Mesenchymal stem cell (in vitro differentiated cells and primary cell): ENCODE measurements around the gene EPS8L1.

Experiments used
- DNase-seq: peaks from one replicate; pipeline ENCODE4 v3.0.0-alpha.2; 2013
- H2AFZ ChIP-seq: one replicate; pipeline ENCODE4 v1.6.1; 2013; ENCODE audit warnings: low read depth, mild to moderate bottlenecking, control low read depth, inconsistent platforms, low read length, moderate library complexity
- H2AK5ac ChIP-seq: 2 replicates; pipeline ENCODE4 v1.6.1; 2013; ENCODE audit warnings: low read length, moderate library complexity, mild to moderate bottlenecking, inconsistent platforms; ENCODE audit not compliant: severe bottlenecking
- H2BK120ac ChIP-seq: one replicate; pipeline ENCODE4 v1.6.1; 2013; ENCODE audit warnings: low read depth, mild to moderate bottlenecking, inconsistent platforms, low read length, moderate library complexity
- H2BK12ac ChIP-seq, 2 experiments: one replicate each; pipeline ENCODE4 v1.6.1; 2013; ENCODE audit warnings: inconsistent platforms in 2 of 2, low read length in 2 of 2, mild to moderate bottlenecking in 2 of 2, moderate library complexity in 2 of 2, control low read depth in 1 of 2
- H2BK15ac ChIP-seq: one replicate; pipeline ENCODE4 v1.6.1; 2013; ENCODE audit warnings: mild to moderate bottlenecking, low read depth, inconsistent platforms; ENCODE audit not compliant: poor library complexity, severe bottlenecking
- H2BK5ac ChIP-seq: 2 replicates; pipeline ENCODE4 v1.6.1; 2013; ENCODE audit warnings: low read depth, mild to moderate bottlenecking, low read length, control low read depth, inconsistent platforms; ENCODE audit not compliant: poor library complexity, severe bottlenecking
- H3K14ac ChIP-seq, 2 experiments: one replicate each; pipeline ENCODE4 v1.6.1; 2013; ENCODE audit warnings: inconsistent platforms in 2 of 2, low read length in 2 of 2, control low read depth in 1 of 2, mild to moderate bottlenecking in 1 of 2, moderate library complexity in 1 of 2
- H3K18ac ChIP-seq, 2 experiments: one replicate each; pipeline ENCODE4 v1.6.1; 2013; ENCODE audit warnings: inconsistent platforms in 2 of 2, low read length in 2 of 2, control low read depth in 1 of 2, low read depth in 1 of 2, mild to moderate bottlenecking in 1 of 2
- H3K23ac ChIP-seq, 2 experiments: one replicate each; pipeline ENCODE4 v1.6.1; 2013; ENCODE audit warnings: inconsistent platforms in 2 of 2, low read length in 2 of 2, mild to moderate bottlenecking in 2 of 2, moderate library complexity in 2 of 2, control low read depth in 1 of 2
- H3K27ac ChIP-seq: 2 replicates; pipeline ENCODE4 v1.5.1; 2013; ENCODE audit warnings: mild to moderate bottlenecking, moderate library complexity, low read length, control low read depth, inconsistent platforms; ENCODE audit not compliant: poor library complexity, severe bottlenecking
- H3K27me3 ChIP-seq, 2 experiments: 2 replicates each; pipeline versions ENCODE4 v1.6.1 to v1.7.0; 2013; ENCODE audit warnings: low read length in 2 of 2, mild to moderate bottlenecking in 2 of 2, moderate library complexity in 2 of 2, control low read depth in 1 of 2, inconsistent platforms in 1 of 2; ENCODE audit not compliant: control insufficient read depth in 1 of 2, insufficient read depth in 1 of 2
- H3K36me3 ChIP-seq, 2 experiments: 2 replicates each; pipeline versions ENCODE4 v1.6.1 to v1.7.0; 2013; ENCODE audit warnings: low read length in 2 of 2, control low read depth in 1 of 2, inconsistent platforms in 1 of 2, low read depth in 1 of 2, mild to moderate bottlenecking in 1 of 2; ENCODE audit not compliant: insufficient read depth in 2 of 2, control insufficient read depth in 1 of 2
- H3K4ac ChIP-seq, 2 experiments: one replicate each; pipeline ENCODE4 v1.6.1; 2013; ENCODE audit warnings: inconsistent platforms in 2 of 2, low read length in 2 of 2, mild to moderate bottlenecking in 2 of 2, moderate library complexity in 2 of 2, control low read depth in 1 of 2, low read depth in 1 of 2
- H3K4me1 ChIP-seq: 2 replicates; pipeline ENCODE4 v1.6.1; 2013; ENCODE audit warnings: low read depth, low read length, control low read depth; ENCODE audit not compliant: control insufficient read depth, insufficient read depth
- H3K4me2 ChIP-seq: 2 replicates; pipeline ENCODE4 v1.6.1; 2013; ENCODE audit warnings: low read length, mild to moderate bottlenecking, inconsistent platforms; ENCODE audit not compliant: poor library complexity, severe bottlenecking
- H3K4me3 ChIP-seq, 2 experiments: 2 replicates each; pipeline versions ENCODE4 v1.5.1 to v1.7.0; 2013; ENCODE audit warnings: low read length in 2 of 2, mild to moderate bottlenecking in 2 of 2, control low read depth in 1 of 2, low read depth in 1 of 2; ENCODE audit not compliant: insufficient read depth in 1 of 2
- H3K79me1 ChIP-seq: replicated peaks from 2 replicates; pipeline ENCODE4 v1.6.1; 2013; ENCODE audit warnings: mild to moderate bottlenecking, control low read depth, low read length, inconsistent platforms; ENCODE audit not compliant: poor library complexity, severe bottlenecking
- H3K9ac ChIP-seq: 2 replicates; pipeline ENCODE4 v1.7.0; 2013; ENCODE audit warnings: mild to moderate bottlenecking, low read length, moderate library complexity
- H3K9me3 ChIP-seq: 2 replicates; pipeline ENCODE4 v1.7.0; 2013; ENCODE audit warnings: mild to moderate bottlenecking, low read length; ENCODE audit not compliant: control insufficient read depth
- H4K8ac ChIP-seq: one replicate; pipeline ENCODE4 v1.6.1; 2013; ENCODE audit warnings: inconsistent platforms, mild to moderate bottlenecking, low read length, moderate library complexity
- H4K91ac ChIP-seq: one replicate; pipeline ENCODE4 v1.6.1; 2013; ENCODE audit warnings: mild to moderate bottlenecking, low read length, inconsistent platforms
- WGBS: methylation state at CpG from one replicate; pipeline ENCODE4 v1.1.7; 2013; ENCODE audit warnings: mixed read lengths; 5-methylcytosine and 5-hydroxymethylcytosine counted together

EPS8L1 gene

GRCh38 chr19:55044771-55045716 is 30.6 kb upstream of the EPS8L1 start:
- Histone ChIP-seq H3K4ac (no peak overlapping the region), H3K4me2 (no peak overlapping the region), H2BK120ac (no peak overlapping the region), H2AFZ (no peak overlapping the region), H3K36me3 (peaks cover 58 to 70% of the 10 kb centered on the region in 2 experiments), H3K4me1 (no peaks in the 10 kb centered on the region), H3K79me1 (peaks cover 2% of the 10 kb centered on the region), H3K14ac (no peak overlapping the region), H3K23ac (no peak overlapping the region), H3K27ac (no peak overlapping the region), H3K9me3 (no peaks in the 10 kb centered on the region), H2BK5ac (no peak overlapping the region), H2AK5ac (no peak overlapping the region), H3K18ac (no peak overlapping the region), H3K4me3 (no peak overlapping the region), H2BK12ac (no peak overlapping the region), H3K27me3 (no peaks in the 10 kb centered on the region), H3K9ac (no peak overlapping the region), H2BK15ac (no peak overlapping the region), H4K91ac (no peak overlapping the region), H4K8ac (no peak overlapping the region)
- DNase-seq, result no peak
- WGBS, result 95% methylated on average over 29 of the region's 30 CpGs

- WGBS, result 96% methylated on average over 17 of the region's 17 CpGs
- no peak overlapping the region for H2BK12ac ChIP-seq
- H3K9ac ChIP-seq, result no peak overlapping the region
- DNase-seq, result no peak
- no peak overlapping the region for H3K14ac ChIP-seq
- H3K18ac ChIP-seq, result no peak overlapping the region
- no peak overlapping the region for H3K4me3 ChIP-seq
- H3K27me3 ChIP-seq, result no peaks in the 10 kb centered on the region
- H4K91ac ChIP-seq, result no peak overlapping the region
- no peak overlapping the region for H2BK5ac ChIP-seq
- H2AFZ ChIP-seq, result no peak overlapping the region
- no peak overlapping the region for H3K4me2 ChIP-seq
- H3K23ac ChIP-seq, result no peak overlapping the region
- no peak overlapping the region for H2AK5ac ChIP-seq
- H3K9me3 ChIP-seq, result no peaks in the 10 kb centered on the region
- no peak overlapping the region for H4K8ac ChIP-seq
- H3K79me1 ChIP-seq, result peaks cover 10% of the 10 kb centered on the region
- H3K27ac ChIP-seq, result no peak overlapping the region
- H3K4ac ChIP-seq, result no peak overlapping the region
- peaks cover 51 to 77% of the 10 kb centered on the region in 2 experiments for H3K36me3 ChIP-seq
- no peaks in the 10 kb centered on the region for H3K4me1 ChIP-seq
- no peak overlapping the region for H2BK15ac ChIP-seq
- no peak overlapping the region for H2BK120ac ChIP-seq
These were observed 28.6 kb upstream of the EPS8L1 start for GRCh38 chr19:55046975-55047622.

- Histone ChIP-seq H3K14ac (no peak overlapping the region), H3K79me1 (peaks cover 10% of the 10 kb centered on the region), H3K9ac (no peak overlapping the region), H3K9me3 (no peaks in the 10 kb centered on the region), H3K18ac (no peak overlapping the region), H3K4me3 (no peak overlapping the region), H3K27me3 (no peaks in the 10 kb centered on the region), H3K4me1 (no peaks in the 10 kb centered on the region), H4K8ac (no peak overlapping the region), H2BK120ac (no peak overlapping the region), H4K91ac (no peak overlapping the region), H2BK15ac (no peak overlapping the region), H3K23ac (no peak overlapping the region), H3K4me2 (no peak overlapping the region), H2BK5ac (no peak overlapping the region), H3K27ac (no peak overlapping the region), H2AFZ (no peak overlapping the region), H2AK5ac (no peak overlapping the region), H3K36me3 (peaks cover 45 to 69% of the 10 kb centered on the region in 2 experiments), H2BK12ac (no peak overlapping the region), H3K4ac (no peak overlapping the region)
- no peak for DNase-seq
- WGBS, result 96% methylated on average over 12 of the region's 12 CpGs
These were observed 27.7 kb upstream of the EPS8L1 start for GRCh38 chr19:55047951-55048350.

- H2BK120ac ChIP-seq, result no peak overlapping the region
- H3K18ac ChIP-seq, result no peak overlapping the region
- no peak overlapping the region for H2AFZ ChIP-seq
- no peak overlapping the region for H3K9ac ChIP-seq
- H2BK15ac ChIP-seq, result no peak overlapping the region
- H3K23ac ChIP-seq, result no peak overlapping the region
- no peak overlapping the region for H2BK12ac ChIP-seq
- WGBS, result 90% methylated on average over 15 of the region's 15 CpGs
- no peak overlapping the region for H3K27ac ChIP-seq
- no peaks in the 10 kb centered on the region for H3K9me3 ChIP-seq
- no peak overlapping the region for H2BK5ac ChIP-seq
- H3K27me3 ChIP-seq, result no peaks in the 10 kb centered on the region
- no peak overlapping the region for H4K91ac ChIP-seq
- H3K14ac ChIP-seq, result no peak overlapping the region
- no peak overlapping the region for H3K4ac ChIP-seq
- peaks cover 10% of the 10 kb centered on the region for H3K79me1 ChIP-seq
- H3K36me3 ChIP-seq, result peaks cover 43 to 65% of the 10 kb centered on the region in 2 experiments
- no peak for DNase-seq
- no peaks in the 10 kb centered on the region for H3K4me1 ChIP-seq
- H4K8ac ChIP-seq, result no peak overlapping the region
- H3K4me3 ChIP-seq, result no peak overlapping the region
- H2AK5ac ChIP-seq, result no peak overlapping the region
- H3K4me2 ChIP-seq, result no peak overlapping the region
These were observed 27.2 kb upstream of the EPS8L1 start for GRCh38 chr19:55048446-55048845.
